Endodermal cell (in vitro differentiated cells): Measurements from ENCODE around the gene FXYD1. TPM values are rescaled to one million over a fixed set of nuclear protein-coding genes. Genes with fewer than 3 reads are reported as not detected.

Experiments
- DNase-seq: peaks from one replicate; pipeline ENCODE4 v3.0.0-alpha.2; 2017
- H3K27ac ChIP-seq: 2 replicates; pipeline ENCODE4 v1.5.1; 2013; ENCODE audit warnings: mild to moderate bottlenecking, low read depth, low read length, moderate library complexity
- H3K27me3 ChIP-seq: 2 replicates; pipeline ENCODE4 v1.6.1; 2013; ENCODE audit warnings: mild to moderate bottlenecking, low read length, moderate library complexity; ENCODE audit not compliant: insufficient read depth, control insufficient read depth, poor library complexity, severe bottlenecking
- H3K36me3 ChIP-seq: 2 replicates; pipeline ENCODE4 v1.7.0; 2013; ENCODE audit warnings: mild to moderate bottlenecking, low read length, moderate library complexity; ENCODE audit not compliant: control insufficient read depth, insufficient read depth
- H3K4me1 ChIP-seq: one replicate; pipeline ENCODE4 v1.7.0; 2013; ENCODE audit warnings: low read length; ENCODE audit not compliant: control insufficient read depth, insufficient read depth
- H3K4me3 ChIP-seq: 2 replicates; pipeline ENCODE4 v1.5.1; 2013; ENCODE audit warnings: mild to moderate bottlenecking, low read length, moderate library complexity
- H3K9ac ChIP-seq: 2 replicates; pipeline ENCODE4 v1.6.1; 2013; ENCODE audit warnings: mild to moderate bottlenecking, low read length, moderate library complexity; ENCODE audit not compliant: poor library complexity, severe bottlenecking; ENCODE audit errors: extremely low read depth
- H3K9me3 ChIP-seq: 2 replicates; pipeline ENCODE4 v1.6.1; 2013; ENCODE audit warnings: mild to moderate bottlenecking, low read length, moderate library complexity; ENCODE audit not compliant: control insufficient read depth
- H3K27ac Mint-ChIP-seq: 2 replicates; pipeline ENCODE4 v1.8.0; 2020; ENCODE audit warnings: mixed read lengths
- H3K27me3 Mint-ChIP-seq: 2 replicates; pipeline ENCODE4 v1.8.0; 2021; ENCODE audit warnings: mild to moderate bottlenecking, mixed read lengths; ENCODE audit not compliant: insufficient read depth
- H3K36me3 Mint-ChIP-seq: 2 replicates; pipeline ENCODE4 v1.8.0; 2020; ENCODE audit warnings: low read depth, mixed read lengths
- H3K4me1 Mint-ChIP-seq: 2 replicates; pipeline ENCODE4 v1.8.0; 2020; ENCODE audit warnings: mixed read lengths
- H3K4me3 Mint-ChIP-seq: 2 replicates; pipeline ENCODE4 v1.8.0; 2020; ENCODE audit warnings: mild to moderate bottlenecking, moderate library complexity, mixed read lengths
- H3K9me3 Mint-ChIP-seq: 2 replicates; pipeline ENCODE4 v1.8.0; 2020; ENCODE audit warnings: mild to moderate bottlenecking, mixed read lengths
- CTCF ChIP-seq: fragments of 200-600 bp; sonication (generic); conservative IDR thresholded peaks from 2 replicates; pipeline ENCODE4 v1.5.0; 2021; ENCODE audit warnings: antibody characterized with exemption, mild to moderate bottlenecking
- WGBS, 2 experiments: methylation state at CpG; one replicate each; pipeline versions ENCODE4 v1.1.5 to v1.1.7; 2013; ENCODE audit warnings: missing lambda C conversion rate in 2 of 2, mixed read lengths in 1 of 2; ENCODE audit not compliant: insufficient coverage in 1 of 2, insufficient read length in 1 of 2; 5-methylcytosine and 5-hydroxymethylcytosine counted together
- total RNA-seq, 2 donors: library from RNA; stranded (reverse); fragmentation: NEBNext Ultra II Directional in 1 of 2; extraction: Animal tissue kit (Norgen Biotek cat#: 25700) in 1 of 2; gene quantifications; 2 replicates in 1 of 2; 3 replicates in 1 of 2; pipeline ENCODE4 v1.2.1, GENCODE V29; 2021

FXYD1 gene
- total RNA-seq, 2 donors from 2014 or later = 0.75 TPM; not detected in 1

- H3K9me3 ChIP-seq = no peaks in the 10 kb centered on the region
- H3K4me1 ChIP-seq = no peaks in the 10 kb centered on the region
- peaks cover 5% of the 10 kb centered on the region for H3K4me1 Mint-ChIP-seq
- no peak overlapping the region for H3K27ac ChIP-seq
- H3K4me3 Mint-ChIP-seq = no peak overlapping the region
- H3K27me3 ChIP-seq = no peaks in the 10 kb centered on the region
- no peaks in the 10 kb centered on the region for H3K36me3 ChIP-seq
- H3K36me3 Mint-ChIP-seq = no peaks in the 10 kb centered on the region
- no peak overlapping the region for H3K9ac ChIP-seq
- H3K4me3 ChIP-seq = no peak overlapping the region
- 77 to 89% methylated on average over 5 to 11 of the region's 13 CpGs for WGBS, 2 experiments
- H3K27ac Mint-ChIP-seq = no peak overlapping the region
- no peak for TF ChIP-seq CTCF
- no peak for DNase-seq
- H3K27me3 Mint-ChIP-seq = peaks cover 9% of the 10 kb centered on the region
- H3K9me3 Mint-ChIP-seq = no peaks in the 10 kb centered on the region
Measured at GRCh38 chr19:35118268-35119020, 20.2 kb upstream of the FXYD1 start.

GRCh38 chr19:35119091-35119490, 19.5 kb upstream of the FXYD1 start:
- Histone ChIP-seq H3K36me3 (no peaks in the 10 kb centered on the region), H3K4me3 (no peak overlapping the region), H3K4me1 (no peaks in the 10 kb centered on the region), H3K27me3 (no peaks in the 10 kb centered on the region), H3K9ac (no peak overlapping the region), H3K27ac (no peak overlapping the region), H3K9me3 (no peaks in the 10 kb centered on the region)
- WGBS, 2 experiments = 84 to 90% methylated on average over 7 to 14 of the region's 14 CpGs
- Mint-ChIP-seq H3K27ac (no peak overlapping the region), H3K36me3 (no peaks in the 10 kb centered on the region), H3K4me3 (no peak overlapping the region), H3K9me3 (no peaks in the 10 kb centered on the region), H3K27me3 (peaks cover 9% of the 10 kb centered on the region), H3K4me1 (peaks cover 5% of the 10 kb centered on the region)
- TF ChIP-seq CTCF = no peak
- no peak for DNase-seq

GRCh38 chr19:35119578-35120155, 19.0 kb upstream of the FXYD1 start:
- Histone ChIP-seq H3K9me3 (no peaks in the 10 kb centered on the region), H3K27ac (no peak overlapping the region), H3K4me3 (no peak overlapping the region), H3K4me1 (no peaks in the 10 kb centered on the region), H3K9ac (no peak overlapping the region), H3K27me3 (no peaks in the 10 kb centered on the region), H3K36me3 (no peaks in the 10 kb centered on the region)
- no peak overlapping the region for H3K27ac Mint-ChIP-seq
- WGBS, 2 experiments = 91 to 95% methylated on average over 8 to 9 of the region's 9 CpGs
- H3K27me3 Mint-ChIP-seq = peaks cover 8% of the 10 kb centered on the region
- peaks cover 3% of the 10 kb centered on the region for H3K4me1 Mint-ChIP-seq
- no peak overlapping the region for H3K4me3 Mint-ChIP-seq
- TF ChIP-seq CTCF = no peak
- no peaks in the 10 kb centered on the region for H3K36me3 Mint-ChIP-seq
- no peak for DNase-seq
- no peaks in the 10 kb centered on the region for H3K9me3 Mint-ChIP-seq
